SIG-M5 (cell line): ENCODE measurements around the gene RNF180.
"Not testable (repeated sequence)": the region's sequence is repeated elsewhere in the genome, so short reads cannot be mapped to it uniquely, and the experiment has no call there.

Experiments used
- DNase-seq: peaks from one replicate; lab custom pipeline; 2025; lab: John Stamatoyannopoulos, UW

Gene RNF180

DNA sequence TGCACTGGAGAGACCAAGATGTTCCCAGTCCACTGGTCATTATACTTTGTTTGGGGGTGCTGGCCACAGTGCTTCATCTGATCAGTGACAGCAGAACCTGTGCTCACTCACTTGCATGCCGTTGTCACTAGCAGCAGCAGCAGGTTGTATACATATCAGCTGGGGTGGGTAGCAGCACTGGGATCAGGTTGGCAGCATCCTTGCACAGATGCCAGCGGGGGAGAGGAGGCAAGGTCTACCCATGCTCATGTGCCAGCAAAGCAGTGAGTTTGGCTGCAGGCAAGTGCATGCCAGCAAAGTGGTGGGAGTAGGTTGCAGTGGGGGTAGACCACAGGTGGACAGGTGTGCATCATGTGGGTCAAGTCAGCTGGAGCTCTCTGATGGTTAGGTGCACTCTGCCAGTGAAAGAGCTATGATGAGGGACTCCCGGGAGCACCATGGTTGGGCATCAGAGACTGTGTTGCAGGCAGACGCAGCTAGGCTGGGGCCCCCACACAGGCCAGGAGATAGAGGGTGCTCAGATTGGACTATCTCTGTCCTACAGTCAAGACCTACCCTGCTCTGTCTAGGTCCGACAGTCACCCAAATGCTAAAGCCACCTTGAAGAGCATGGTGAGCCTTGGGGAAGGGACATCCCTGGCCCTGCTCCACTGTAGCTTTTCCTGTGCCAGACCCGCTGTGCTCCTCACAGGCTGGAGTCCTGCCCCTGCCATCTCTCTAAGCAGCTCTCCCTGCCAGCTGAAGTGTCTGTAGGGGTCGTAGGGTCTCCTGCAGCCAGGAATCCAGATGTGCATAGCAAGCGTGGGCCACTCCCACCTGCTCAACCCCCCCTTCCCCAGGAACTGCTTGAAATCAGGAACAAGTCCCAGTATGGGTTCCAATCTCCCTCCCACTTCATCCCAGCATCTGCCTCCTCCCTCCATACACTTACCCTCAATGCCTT is 119.8 kb downstream of the RNF180 start:
- DNase-seq = no peak

DNA sequence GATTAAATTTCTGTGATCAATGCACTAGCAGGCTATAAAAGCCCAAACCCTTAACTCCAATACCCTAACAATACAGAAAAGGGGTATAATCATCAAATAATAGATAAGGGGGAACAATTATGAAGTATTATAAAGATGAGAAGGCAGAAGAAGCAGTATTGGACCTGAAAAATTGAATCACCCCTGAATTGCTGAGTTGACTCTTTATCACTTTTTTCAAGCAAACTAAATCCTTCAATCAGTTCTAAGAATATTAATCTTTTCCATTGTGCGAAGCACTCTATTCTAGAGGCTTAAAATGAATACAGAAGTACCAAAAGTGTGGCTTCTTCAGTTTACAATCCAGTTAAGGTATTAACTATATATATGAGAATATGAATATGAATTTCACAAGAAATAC is 120.7 kb downstream of the RNF180 start:
- DNase-seq = no peak

DNA sequence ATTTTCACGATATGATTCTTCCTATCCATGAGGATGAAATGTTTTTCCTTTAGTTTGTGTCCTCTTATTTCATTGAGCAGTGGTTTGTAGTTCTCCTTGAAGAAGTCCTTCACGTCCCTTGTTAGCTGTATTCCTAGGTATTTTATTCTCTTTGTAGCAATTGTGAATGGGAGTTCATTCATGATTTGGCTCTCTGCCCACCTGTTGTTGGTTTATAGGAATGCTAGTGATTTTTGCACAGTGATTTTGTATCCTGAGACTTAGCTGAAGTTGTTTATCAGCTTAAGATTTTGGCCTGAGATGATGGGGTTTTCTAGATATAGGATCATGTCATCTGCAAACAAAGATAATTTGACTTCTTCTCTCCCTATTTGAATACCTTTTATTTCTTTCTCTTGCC is 122.9 kb downstream of the RNF180 start:
- DNase-seq = not testable (repeated sequence)

DNA sequence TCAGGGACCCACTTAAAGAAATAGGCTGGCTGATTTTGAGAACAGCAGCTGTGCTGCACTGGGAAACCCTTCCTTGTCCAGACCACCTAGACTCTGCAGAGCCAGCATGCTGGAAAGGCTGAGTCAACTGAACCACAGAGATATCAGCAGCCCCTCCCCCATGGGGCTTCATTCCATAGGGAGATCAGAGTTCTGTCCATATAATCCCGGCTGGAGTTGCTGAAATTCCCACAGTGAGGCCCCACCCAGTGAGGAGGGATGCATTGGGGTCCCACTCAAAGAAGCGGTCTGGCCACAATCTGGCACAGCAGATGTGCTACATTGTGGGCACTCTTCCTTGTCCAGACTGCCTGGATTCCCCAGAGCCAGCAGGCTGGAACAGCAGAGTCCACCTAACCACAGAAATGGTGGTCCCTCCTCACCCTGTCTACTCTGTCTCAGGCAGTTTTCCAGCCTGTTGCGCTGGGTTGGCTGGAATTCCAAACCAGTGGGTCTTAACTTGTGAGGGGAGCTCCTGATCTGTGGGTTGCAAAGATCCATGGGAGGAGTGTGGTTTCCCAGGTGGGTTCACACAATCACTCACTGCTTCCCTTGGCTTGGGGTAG is 127.1 kb downstream of the RNF180 start:
- no peak for DNase-seq

DNA sequence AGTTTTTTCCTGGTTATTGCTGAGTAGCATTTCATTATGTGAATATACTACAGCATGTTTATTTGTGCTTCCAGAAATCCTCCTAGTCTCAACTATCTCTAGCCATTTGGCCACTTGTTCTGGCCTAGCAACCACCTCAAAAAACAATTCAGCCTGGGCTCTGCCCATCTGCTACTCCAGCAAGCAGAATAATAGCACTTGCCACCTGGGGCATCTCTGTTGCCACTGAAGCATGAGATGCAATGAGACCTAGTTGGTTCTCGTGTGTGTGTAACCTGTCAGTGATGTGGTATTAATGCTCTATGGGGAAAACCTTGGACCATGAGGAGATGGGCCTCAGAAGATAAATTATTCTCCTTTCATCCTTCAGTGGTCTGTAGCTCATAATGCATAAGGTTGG is 129.5 kb downstream of the RNF180 start:
- DNase-seq = no peak

DNA sequence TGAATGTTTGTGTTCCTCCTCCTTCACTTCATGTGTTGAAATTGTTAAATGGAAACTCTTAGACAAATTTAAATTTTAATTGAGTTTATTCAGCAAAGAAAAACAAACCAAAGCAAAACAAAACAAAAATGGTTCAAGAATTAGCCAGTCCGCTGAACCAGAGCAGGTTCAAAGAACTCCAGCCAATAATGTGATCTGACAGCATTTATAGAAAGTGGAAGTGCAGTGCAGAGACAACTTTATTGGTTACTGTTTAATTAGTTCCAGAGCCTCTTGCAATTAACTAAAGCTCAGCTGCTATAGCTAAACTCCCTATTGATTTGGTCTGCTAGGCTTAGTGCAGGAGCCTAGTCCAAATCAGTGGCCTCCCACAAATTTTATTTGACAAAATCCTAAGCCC is 132.9 kb downstream of the RNF180 start:
- no peak for DNase-seq

DNA sequence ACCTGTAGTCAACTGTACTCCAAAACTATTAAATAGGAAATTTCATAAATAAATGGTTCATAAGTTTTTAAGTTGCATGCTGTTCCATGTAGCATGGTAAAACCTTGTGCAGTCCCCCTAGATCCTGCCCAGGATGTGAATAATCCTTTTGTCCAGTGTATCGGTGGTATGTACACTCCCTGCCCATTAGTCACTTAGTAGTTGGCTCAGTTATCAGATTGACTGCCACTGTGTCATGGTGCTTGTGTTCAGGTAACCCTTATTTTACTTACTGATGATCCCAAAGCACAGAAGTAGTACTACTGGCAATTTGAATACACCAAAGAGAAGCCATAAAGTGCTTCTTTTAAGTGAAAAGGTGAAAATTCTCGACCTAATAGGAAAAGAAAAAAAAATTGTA is 134.2 kb downstream of the RNF180 start:
- no peak for DNase-seq

DNA sequence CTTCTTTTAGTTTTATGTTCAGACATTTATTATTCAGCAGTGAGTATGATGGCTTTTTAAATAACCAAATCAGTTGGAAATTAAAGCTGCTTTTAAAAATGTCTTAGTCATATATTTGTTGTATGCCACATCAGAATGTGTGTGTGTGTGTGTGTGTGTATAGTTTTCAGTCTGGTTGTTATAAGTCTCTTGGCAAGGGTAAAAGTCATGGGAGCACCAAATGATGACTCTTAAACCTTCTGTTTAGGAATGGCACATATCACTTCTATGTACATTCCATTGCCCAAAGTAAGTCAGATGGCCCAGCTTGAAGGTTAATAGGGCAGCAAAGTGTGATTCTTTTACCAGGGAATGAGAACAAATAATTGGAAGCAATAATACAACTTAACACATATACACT is 135.9 kb downstream of the RNF180 start:
- no peak for DNase-seq

DNA sequence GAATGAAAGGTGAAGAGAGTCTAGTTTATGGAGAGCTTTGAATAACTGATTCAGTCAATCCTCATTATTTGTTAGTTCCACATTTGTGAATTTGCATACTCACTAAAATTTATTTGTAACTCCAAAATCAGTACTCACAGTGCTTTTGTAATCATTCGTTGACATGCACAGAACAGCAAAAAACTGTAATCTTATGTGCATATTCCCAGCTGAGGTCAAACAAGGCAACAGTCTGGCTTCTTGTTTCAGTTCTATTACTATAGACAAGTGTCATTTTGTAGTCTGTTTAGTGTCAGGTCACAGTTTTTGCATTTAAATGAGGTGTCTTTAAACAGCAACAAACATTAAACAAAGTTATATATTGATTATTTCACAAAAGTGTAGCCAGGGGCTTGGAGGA is 142.5 kb downstream of the RNF180 start:
- no peak for DNase-seq

DNA sequence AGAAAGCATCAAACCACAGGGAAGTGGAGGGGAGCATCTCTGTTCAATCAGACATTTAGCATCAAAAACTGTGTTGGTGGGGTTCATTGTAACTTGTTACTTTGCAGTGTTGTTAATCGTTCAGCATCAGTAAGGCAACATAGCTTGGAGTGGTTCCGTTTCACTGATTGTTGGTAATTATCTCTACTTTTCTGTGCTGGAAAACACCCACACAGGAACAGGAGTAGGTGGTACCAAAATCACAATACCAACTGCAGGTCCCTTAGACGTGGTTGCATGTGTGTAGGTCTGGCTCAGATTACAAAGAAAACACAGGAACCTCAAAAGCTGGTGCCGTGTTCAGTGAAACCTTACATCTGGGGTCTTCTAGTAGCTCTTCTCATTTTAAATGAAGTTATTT is 146.8 kb downstream of the RNF180 start:
- DNase-seq = no peak

DNA sequence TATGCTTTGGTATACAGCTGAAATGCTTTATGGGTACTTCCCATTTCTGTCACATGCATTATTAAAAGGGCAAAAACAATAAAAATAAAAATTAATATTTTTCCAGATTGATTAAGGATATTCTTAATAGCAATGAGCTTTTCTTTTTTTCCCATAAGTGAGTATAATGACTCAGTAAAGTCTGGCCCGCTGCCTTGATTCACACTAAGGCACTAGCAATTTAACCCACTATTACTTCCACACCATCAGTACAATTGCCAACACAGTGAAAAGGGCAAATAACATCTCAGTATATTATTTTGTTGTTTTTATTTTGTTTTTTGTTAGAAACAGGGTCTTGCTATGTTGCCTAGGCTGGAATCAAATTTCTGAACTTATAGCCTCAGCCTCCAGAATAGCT is 150.1 kb downstream of the RNF180 start:
- DNase-seq = no peak

DNA sequence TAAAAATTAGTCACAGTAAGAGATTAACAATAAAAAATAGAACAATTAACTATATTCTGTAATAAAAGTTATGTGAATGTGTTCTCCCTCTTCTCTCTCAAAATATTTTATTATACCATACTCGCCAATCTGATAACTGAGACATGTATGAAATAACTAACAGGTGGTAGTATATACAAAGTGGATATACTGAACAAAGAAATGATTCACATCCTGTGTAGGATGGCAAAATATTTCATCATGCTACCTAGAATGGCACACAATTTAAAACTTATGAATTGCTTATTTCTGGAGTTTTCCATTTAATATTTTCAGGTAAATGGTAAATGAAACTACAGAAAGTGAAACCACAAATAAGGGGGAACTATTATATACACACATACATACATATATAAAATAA is 152.5 kb downstream of the RNF180 start:
- no peak for DNase-seq

DNA sequence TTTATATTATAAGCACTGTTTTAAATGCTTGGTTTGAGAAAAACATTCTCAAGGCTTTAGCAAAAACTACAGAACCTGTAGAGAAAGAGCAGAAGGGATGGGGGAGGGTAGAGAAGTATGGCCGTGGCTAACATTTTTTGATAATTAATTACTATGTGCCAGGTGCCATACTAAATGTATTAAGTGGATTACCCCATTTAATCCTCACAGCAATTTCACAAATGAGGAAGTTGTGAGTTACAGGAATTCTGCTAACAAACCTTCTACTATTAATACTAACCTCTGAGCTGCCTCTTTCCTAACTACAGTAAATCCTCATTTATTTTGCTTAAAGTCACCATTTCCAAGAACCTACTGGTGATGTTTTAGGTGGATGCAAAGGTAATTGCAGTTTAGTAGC is 157.9 kb downstream of the RNF180 start:
- DNase-seq = no peak

DNA sequence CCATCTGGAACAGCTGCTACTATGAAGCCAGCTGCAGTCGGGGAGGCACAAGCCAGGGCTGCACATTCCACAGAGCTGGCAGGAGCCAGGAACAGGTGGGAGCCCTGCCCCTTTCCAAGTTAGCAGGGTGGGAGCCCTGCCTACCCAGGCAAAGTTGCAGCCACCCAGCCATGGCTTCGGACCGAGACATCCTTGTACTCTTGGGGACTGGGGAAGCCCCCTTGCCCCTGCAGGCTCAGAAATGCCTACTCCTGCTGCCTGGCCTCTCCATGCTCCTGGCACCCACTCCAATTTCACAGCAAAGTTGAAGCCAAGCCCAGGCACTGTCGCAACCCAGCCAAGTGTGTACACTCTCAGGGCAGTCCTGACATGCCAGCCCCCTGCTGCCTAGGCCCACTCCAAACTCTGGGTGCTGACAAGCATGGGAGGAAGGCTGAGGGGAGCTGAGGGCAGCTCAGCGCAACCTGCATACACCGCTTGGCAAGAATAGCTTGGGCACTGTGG is 165.1 kb downstream of the RNF180 start:
- DNase-seq = no peak

DNA sequence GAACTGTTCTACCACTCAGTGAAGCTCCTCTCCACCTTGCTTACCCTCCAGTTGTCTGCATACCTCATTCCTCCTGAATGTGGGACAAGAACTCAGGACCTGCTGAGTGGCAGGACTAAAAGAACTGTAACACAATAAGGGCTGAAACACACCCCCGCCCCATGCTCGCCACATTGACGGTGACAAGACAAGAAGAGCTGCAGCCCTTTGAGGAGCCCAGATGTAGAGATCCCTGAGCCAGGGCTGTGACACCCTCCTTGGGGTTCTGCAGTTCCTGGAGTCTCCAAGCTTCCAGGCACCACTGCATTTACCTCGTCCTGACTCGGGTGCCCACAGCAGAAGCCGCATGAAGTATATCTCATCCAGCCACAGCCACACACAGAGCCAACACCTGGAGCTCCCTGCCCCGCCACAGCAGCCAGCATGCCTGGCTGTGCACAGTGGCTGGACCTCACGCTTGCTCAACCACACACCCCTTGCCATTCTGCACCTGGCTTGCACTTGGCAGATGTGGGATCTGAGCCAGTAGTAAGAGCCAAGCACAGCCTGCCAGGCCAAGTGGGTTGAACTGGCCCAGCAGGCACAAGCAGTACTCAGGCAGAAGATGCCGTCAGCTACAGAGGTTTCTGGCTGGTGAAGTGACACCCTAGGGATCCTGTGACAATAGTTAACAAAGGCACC is 166.1 kb downstream of the RNF180 start:
- no peak for DNase-seq

DNA sequence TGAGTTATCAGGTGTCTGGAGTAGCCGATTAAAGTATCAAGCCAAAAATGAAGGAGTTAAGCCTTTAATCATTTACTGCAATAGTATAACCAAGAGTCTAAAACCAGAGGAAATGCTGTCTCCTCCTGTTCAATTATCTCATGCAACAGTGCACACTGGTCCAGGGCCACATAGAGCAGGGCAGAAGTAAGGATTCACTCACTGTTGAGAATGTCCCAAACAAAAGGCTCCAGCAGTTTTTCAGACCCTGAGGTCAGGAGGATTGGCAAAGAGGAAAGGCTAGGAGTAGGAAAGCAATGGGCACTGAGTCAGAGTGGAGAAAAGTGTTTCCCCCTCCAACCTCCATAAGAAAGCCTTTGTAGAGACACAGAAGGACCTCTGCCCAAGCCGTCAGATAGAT is 168.2 kb downstream of the RNF180 start:
- DNase-seq = no peak

DNA sequence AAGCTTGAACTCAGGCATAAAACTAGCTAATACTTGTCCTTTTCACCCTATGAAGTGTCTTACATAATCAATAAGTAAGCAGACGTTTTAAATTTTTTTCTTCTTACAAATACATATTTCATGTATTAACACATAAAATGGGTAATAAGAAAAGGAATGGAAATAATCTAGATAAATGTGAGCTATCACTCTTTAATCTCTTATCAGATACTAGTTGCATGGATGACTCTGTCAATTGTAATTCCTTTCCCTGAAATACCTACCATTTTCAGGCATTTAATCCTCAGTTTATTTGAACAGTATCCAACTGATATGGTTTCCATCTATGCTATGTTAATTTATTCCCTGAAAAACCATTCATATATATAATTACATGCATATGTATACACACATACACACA is 174.1 kb downstream of the RNF180 start:
- DNase-seq = no peak

DNA sequence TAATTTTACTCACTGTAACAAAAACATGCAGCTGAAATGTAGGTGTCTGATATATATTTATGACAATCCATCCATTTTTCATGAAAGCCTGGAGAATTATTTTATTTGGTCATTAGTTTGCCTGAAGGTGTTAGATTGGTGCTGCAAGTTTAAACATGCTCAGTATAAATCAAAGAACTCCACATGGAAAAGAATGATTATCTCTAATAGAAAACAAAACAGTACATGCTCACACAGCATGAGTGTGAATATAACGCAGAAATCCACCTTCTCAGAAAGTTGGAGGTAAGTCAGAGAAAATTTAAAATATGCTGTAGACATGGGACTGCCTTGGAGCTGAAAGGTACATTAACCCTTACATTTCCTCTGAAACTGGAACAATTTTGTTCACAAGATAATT is 174.7 kb downstream of the RNF180 start:
- no peak for DNase-seq

DNA sequence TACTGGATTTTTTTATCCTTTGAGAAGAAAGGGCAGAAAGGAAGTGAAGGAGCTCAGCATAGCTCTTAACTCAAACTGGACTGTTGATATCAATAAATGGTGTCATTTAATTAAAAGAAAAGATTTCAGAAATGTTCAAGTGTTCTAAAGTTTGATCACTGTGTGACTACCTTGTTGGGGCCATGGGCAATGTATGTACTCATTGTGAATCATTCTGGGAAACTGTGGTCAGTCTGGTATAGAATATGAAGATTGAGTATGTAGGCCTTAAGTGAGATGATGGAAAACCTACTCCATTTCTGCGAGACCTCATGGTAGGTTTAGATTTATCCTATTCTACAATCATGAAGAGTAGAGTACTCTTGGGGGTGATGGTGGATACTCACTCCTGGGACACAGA is 175.7 kb downstream of the RNF180 start:
- no peak for DNase-seq

DNA sequence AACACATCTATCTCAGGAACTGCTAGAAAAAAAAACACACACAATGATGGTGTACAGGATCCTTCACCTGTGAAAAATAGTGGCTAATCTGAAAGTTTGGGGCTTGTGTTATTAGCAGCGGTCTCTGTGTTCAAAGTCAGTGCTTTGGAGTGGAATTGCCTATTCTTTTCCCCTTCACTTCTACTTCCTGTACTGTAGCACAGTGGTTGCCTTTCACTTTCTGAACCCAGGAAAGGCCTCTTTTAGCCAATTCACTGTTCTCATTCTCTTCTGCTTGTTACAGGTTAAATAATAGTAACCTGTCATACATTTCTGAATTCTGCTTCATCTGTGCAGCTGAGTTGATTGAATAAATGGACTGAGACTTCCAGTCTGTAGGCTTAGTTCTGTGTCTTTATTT is 178.9 kb downstream of the RNF180 start:
- no peak for DNase-seq

DNA sequence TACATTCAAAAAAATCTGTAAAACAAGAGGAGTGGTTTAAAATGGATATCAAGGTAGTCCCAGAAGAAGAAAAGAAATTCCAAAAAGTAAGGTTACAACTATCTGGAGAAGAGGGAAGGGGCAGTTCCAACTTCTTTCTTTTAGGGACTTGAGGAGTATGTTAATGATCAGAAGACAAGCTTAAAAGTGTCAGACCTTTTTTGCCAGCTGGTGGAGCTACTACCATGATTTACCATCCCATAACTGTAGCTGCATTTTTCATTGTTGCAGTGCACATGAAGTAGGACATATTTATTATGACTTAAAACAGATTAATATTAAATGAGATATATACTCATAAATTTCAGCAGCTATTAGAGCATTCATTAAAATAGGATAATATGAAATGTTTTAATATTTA is 181.7 kb downstream of the RNF180 start:
- DNase-seq = no peak

DNA sequence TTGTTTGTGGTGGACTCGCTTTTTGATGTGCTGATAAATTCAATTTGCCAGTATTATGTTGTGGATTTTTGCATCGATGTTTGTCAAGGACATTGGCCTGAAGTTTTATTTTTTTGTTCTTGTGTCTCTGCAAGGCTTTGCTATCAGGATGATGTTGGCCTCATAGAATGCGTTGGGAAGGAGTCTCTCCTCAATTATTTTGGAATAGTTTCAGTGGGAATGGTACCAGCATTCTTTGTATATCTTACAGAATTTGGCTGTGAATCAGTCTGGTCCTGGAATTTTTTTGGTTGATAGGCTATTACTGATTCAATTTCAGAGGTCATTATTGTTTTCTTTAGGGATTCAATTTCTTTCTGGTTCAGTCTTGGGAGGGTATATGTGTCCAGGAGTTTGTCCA is 198.8 kb downstream of the RNF180 start:
- DNase-seq = no peak

DNA sequence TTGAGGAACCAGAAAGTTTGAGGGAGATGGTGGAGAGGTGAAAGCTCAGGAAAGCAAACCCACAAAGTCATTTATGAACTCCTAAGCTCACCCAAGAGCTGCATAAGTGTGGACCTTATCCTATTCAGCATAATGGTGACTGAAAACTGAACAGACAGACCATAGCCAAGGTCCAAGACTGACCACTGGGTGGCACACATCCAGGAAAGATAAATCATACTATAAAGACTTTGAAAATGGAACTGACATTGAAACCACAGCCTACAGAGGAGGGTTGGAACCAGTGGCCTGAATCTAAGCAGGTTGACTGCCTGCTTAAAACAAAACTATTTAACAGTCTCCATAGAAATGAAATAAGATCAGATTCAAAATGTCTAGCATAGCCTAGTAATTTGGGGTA is 219.1 kb downstream of the RNF180 start:
- no peak for DNase-seq
